Kasumi-1 (cell line): ENCODE data around the gene DNAH1.
A peak's percentile ranks its signal among the peaks of the same experiment; 100 is the strongest.
"Not testable (repeated sequence)": the region's sequence is repeated elsewhere in the genome, so short reads cannot be mapped to it uniquely, and the experiment has no call there.

ENCODE experiments used
- DNase-seq, 2 experiments: peaks; one replicate each; lab custom pipeline; 2025; lab: John Stamatoyannopoulos, UW

The DNAH1 gene

GRCh38 chr3:52315977-52316764 is at the start of gene DNAH1:
DNAH1 (plus strand) TSS chr3:52316319; CDS start chr3:52322443, 6,124 bp downstream.
- DNase-seq = no peak

GRCh38 chr3:52268036-52268435 is 48.1 kb upstream of the DNAH1 start:
- no peak for DNase-seq

GRCh38 chr3:52269776-52270175 is 46.3 kb upstream of the DNAH1 start:
- no peak for DNase-seq

- no peak for DNase-seq
Measured at GRCh38 chr3:52270252-52270754, 45.8 kb upstream of the DNAH1 start.

GRCh38 chr3:52272172-52272571 is 43.9 kb upstream of the DNAH1 start:
- DNase-seq = not testable (repeated sequence)

GRCh38 chr3:52272831-52273230 is 43.3 kb upstream of the DNAH1 start:
- no peak for DNase-seq

- not testable (repeated sequence) for DNase-seq
Measured at GRCh38 chr3:52274781-52275180, 41.3 kb upstream of the DNAH1 start.

- peak; percentile 43 to 54 for DNase-seq
Measured at GRCh38 chr3:52277071-52277964, 38.8 kb upstream of the DNAH1 start.

- peak in 1 of 2 experiments; percentile 45 for DNase-seq
Measured at GRCh38 chr3:52277972-52278509, 38.1 kb upstream of the DNAH1 start.

- DNase-seq = peak; percentile 90
Measured at GRCh38 chr3:52278510-52279069, 37.5 kb upstream of the DNAH1 start, which contains the start of gene WDR82. WDR82 (minus strand) TSS chr3:52278649; CDS start chr3:52278361, 288 bp downstream.

GRCh38 chr3:52279596-52279995 is 36.5 kb upstream of the DNAH1 start:
- no peak for DNase-seq

GRCh38 chr3:52280050-52280461 is 36.1 kb upstream of the DNAH1 start:
- no peak for DNase-seq

GRCh38 chr3:52281981-52282801 is 33.9 kb upstream of the DNAH1 start:
- peak; percentile 24 to 35 for DNase-seq

GRCh38 chr3:52283306-52283705 is 32.8 kb upstream of the DNAH1 start:
- DNase-seq = no peak

GRCh38 chr3:52284051-52284450 is 32.1 kb upstream of the DNAH1 start:
- DNase-seq = not testable (repeated sequence)

- no peak for DNase-seq
Measured at GRCh38 chr3:52286777-52287110, 29.4 kb upstream of the DNAH1 start.

- no peak for DNase-seq
Measured at GRCh38 chr3:52288674-52289073, 27.4 kb upstream of the DNAH1 start.

GRCh38 chr3:52289338-52289746 is 26.8 kb upstream of the DNAH1 start:
- no peak for DNase-seq

GRCh38 chr3:52289747-52290595 is 26.1 kb upstream of the DNAH1 start:
- no peak for DNase-seq
